ENCODE results near the gene VCX3A.

The VCX3A gene

GRCh38 chrX:6545712-6546111, 10.8 kb upstream of the VCX3A start:
- TF ChIP-seq CTCF (IDR thresholded peaks at IDR 0.05; ENCODE audit: low read depth, low read length, missing control alignments): no peak
- Histone ChIP-seq H3K36me3 (replicated peaks) (no peaks in the 10 kb centered on the region), H3K4me3 (ENCODE audit: low read depth, low read length) (no peak overlapping the region), H3K27ac (no peak overlapping the region), H3K27me3 (replicated peaks) (no peaks in the 10 kb centered on the region)
- DNase-seq: no peak
- in situ Hi-C loops (cut with HindIII; ENCODE audit: low pct_ligation_motif_present, low sequenced_read_pairs): no loop called here

GRCh38 chrX:6526564-6527136, 8.3 kb downstream of the VCX3A start:
- DNase-seq: no peak
- no peak overlapping the region for H3K27ac ChIP-seq
- in situ Hi-C loops (cut with HindIII; ENCODE audit: low pct_ligation_motif_present, low sequenced_read_pairs): no loop called here
- H3K36me3 ChIP-seq (replicated peaks): no peaks in the 10 kb centered on the region
- no peak overlapping the region for H3K4me3 ChIP-seq (ENCODE audit: low read depth, low read length)
- H3K27me3 ChIP-seq (replicated peaks): no peaks in the 10 kb centered on the region
- TF ChIP-seq CTCF (IDR thresholded peaks at IDR 0.05; ENCODE audit: low read depth, low read length, missing control alignments): no peak

DNA sequence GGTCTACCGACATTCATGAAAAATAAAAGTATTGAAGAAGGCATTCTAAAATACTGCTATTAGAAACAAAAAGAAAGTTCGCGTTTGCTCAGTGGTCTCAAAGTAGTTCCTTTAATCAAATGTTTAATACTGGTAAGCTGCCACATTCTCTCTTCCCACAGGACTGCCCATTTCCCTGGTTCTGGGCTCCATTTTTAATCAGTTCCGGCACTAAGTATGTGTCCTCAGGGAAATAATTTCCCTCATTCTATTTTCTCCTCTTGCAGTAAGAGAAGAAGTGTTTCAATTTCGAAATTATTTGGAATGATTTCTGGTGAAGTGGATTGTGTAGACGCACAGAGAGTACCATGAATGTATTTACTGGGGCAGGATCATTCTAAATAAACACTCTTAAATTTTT, 17.5 kb downstream of the VCX3A start:
- no peak for TF ChIP-seq CTCF (IDR thresholded peaks at IDR 0.05; ENCODE audit: low read depth, low read length, missing control alignments)
- no peaks in the 10 kb centered on the region for H3K36me3 ChIP-seq (replicated peaks)
- no peak overlapping the region for H3K4me3 ChIP-seq (ENCODE audit: low read depth, low read length)
- H3K27me3 ChIP-seq (replicated peaks): no peaks in the 10 kb centered on the region
- in situ Hi-C loops (cut with HindIII; ENCODE audit: low pct_ligation_motif_present, low sequenced_read_pairs): no loop called here
- no peak for DNase-seq
- no peak overlapping the region for H3K27ac ChIP-seq

- DNase-seq: no peak
- no peaks in the 10 kb centered on the region for H3K27me3 ChIP-seq (replicated peaks)
Observed at GRCh38 chrX:6506444-6506843, 28.5 kb downstream of the VCX3A start.

DNA sequence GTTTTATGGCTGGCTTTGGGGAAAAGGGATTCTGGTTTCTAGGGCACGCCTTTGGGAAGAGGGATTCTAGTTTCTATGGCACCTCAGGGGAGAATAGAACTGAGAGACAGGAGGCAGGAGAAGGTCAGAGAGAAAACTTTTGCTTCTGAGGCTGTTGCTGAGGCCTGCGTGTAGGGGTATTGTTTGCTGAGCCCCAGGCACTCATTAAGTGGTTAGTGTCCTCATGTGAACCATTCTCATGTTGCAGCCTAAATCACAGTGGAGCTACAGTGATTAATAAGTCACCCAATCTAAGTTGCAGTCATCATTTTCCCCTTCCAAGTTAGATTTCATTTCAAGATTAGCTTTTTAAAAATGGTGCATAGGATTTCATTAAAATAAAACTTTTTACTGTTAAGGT, 29.0 kb downstream of the VCX3A start:
- Histone ChIP-seq H3K27ac (no peak overlapping the region), H3K4me3 (ENCODE audit: low read depth, low read length) (no peak overlapping the region), H3K36me3 (replicated peaks) (no peaks in the 10 kb centered on the region), H3K27me3 (replicated peaks) (no peaks in the 10 kb centered on the region)
- in situ Hi-C loops (cut with HindIII; ENCODE audit: low pct_ligation_motif_present, low sequenced_read_pairs): no loop called here
- TF ChIP-seq CTCF (IDR thresholded peaks at IDR 0.05; ENCODE audit: low read depth, low read length, missing control alignments): no peak
- DNase-seq: no peak

More at GRCh38 chrX:6506444-6506843, 28.5 kb downstream of the VCX3A start:
- no peak for TF ChIP-seq CTCF (IDR thresholded peaks at IDR 0.05; ENCODE audit: low read depth, low read length, missing control alignments)
- in situ Hi-C loops (cut with HindIII; ENCODE audit: low pct_ligation_motif_present, low sequenced_read_pairs): no loop called here
- H3K36me3 ChIP-seq (replicated peaks): no peaks in the 10 kb centered on the region
- H3K27ac ChIP-seq: no peak overlapping the region
- no peak overlapping the region for H3K4me3 ChIP-seq (ENCODE audit: low read depth, low read length)

- no peak for TF ChIP-seq CTCF (IDR thresholded peaks at IDR 0.05; ENCODE audit: low read depth, low read length, missing control alignments)
- no peak overlapping the region for H3K4me3 ChIP-seq (ENCODE audit: low read depth, low read length)
- in situ Hi-C loops (cut with HindIII; ENCODE audit: low pct_ligation_motif_present, low sequenced_read_pairs): no loop called here
- DNase-seq: no peak
- H3K27me3 ChIP-seq (replicated peaks): no peaks in the 10 kb centered on the region
- H3K36me3 ChIP-seq (replicated peaks): no peaks in the 10 kb centered on the region
- no peak overlapping the region for H3K27ac ChIP-seq
Observed at GRCh38 chrX:6500719-6501118, 34.2 kb downstream of the VCX3A start.

Measured in brain microvascular endothelial cell (primary cell).